ENCODE data around the gene DOP1A.

Gene DOP1A

GRCh38 chr6:83071707-83072106 lies 4.2 kb downstream of the DOP1A start:
- no peak for DNase-seq (ENCODE audit: low spot score)

GRCh38 chr6:83072726-83073125 lies 5.3 kb downstream of the DOP1A start:
- DNase-seq (ENCODE audit: low spot score), result no peak

GRCh38 chr6:83073615-83074014 lies 6.1 kb downstream of the DOP1A start:
- DNase-seq (ENCODE audit: low spot score), result no peak

- no peak for DNase-seq (ENCODE audit: low spot score)
Measured at GRCh38 chr6:83083476-83083875, 16.0 kb downstream of the DOP1A start.

GRCh38 chr6:83086751-83087150 lies 19.3 kb downstream of the DOP1A start:
- DNase-seq (ENCODE audit: low spot score), result no peak

GRCh38 chr6:83092756-83093399 lies 25.4 kb downstream of the DOP1A start:
- no peak for DNase-seq (ENCODE audit: low spot score)

GRCh38 chr6:83096791-83097190 lies 29.3 kb downstream of the DOP1A start:
- DNase-seq (ENCODE audit: low spot score), result no peak

- DNase-seq (ENCODE audit: low spot score), result no peak
Measured at GRCh38 chr6:83097204-83097603, 29.7 kb downstream of the DOP1A start.

- DNase-seq (ENCODE audit: low spot score), result no peak
Measured at GRCh38 chr6:83097675-83098074, 30.2 kb downstream of the DOP1A start.

GRCh38 chr6:83098589-83098988 lies 31.1 kb downstream of the DOP1A start:
- DNase-seq (ENCODE audit: low spot score), result no peak

GRCh38 chr6:83108378-83108777 lies 40.9 kb downstream of the DOP1A start:
- no peak for DNase-seq (ENCODE audit: low spot score)

- no peak for DNase-seq (ENCODE audit: low spot score)
Measured at GRCh38 chr6:83113258-83113657, 45.8 kb downstream of the DOP1A start.

- DNase-seq (ENCODE audit: low spot score), result no peak
Measured at GRCh38 chr6:83114164-83114563, 46.7 kb downstream of the DOP1A start.

GRCh38 chr6:83117802-83118201 lies 50.3 kb downstream of the DOP1A start:
- DNase-seq (ENCODE audit: low spot score), result no peak

- DNase-seq (ENCODE audit: low spot score), result no peak
Measured at GRCh38 chr6:83119742-83120300, 52.4 kb downstream of the DOP1A start.

- DNase-seq (ENCODE audit: low spot score), result no peak
Measured at GRCh38 chr6:83124553-83124952, 57.1 kb downstream of the DOP1A start.

- DNase-seq (ENCODE audit: low spot score), result no peak
Measured at GRCh38 chr6:83125425-83125824, 58.0 kb downstream of the DOP1A start.

- DNase-seq (ENCODE audit: low spot score), result no peak
Measured at GRCh38 chr6:83126223-83126622, 58.8 kb downstream of the DOP1A start.

- no peak for DNase-seq (ENCODE audit: low spot score)
Measured at GRCh38 chr6:83126807-83127206, 59.3 kb downstream of the DOP1A start.

- no peak for DNase-seq (ENCODE audit: low spot score)
Measured at GRCh38 chr6:83127258-83127657, 59.8 kb downstream of the DOP1A start.

- no peak for DNase-seq (ENCODE audit: low spot score)
Measured at GRCh38 chr6:83127976-83128375, 60.5 kb downstream of the DOP1A start.

GRCh38 chr6:83132121-83132520 lies 64.7 kb downstream of the DOP1A start:
- DNase-seq (ENCODE audit: low spot score), result no peak

GRCh38 chr6:83138118-83138722 lies 70.7 kb downstream of the DOP1A start:
- no peak for DNase-seq (ENCODE audit: low spot score)

- DNase-seq (ENCODE audit: low spot score), result no peak
Measured at GRCh38 chr6:83138758-83139157, 71.3 kb downstream of the DOP1A start.

Data from germinal center (tissue), 1 donor.